Astrocyte of the hippocampus (primary cell): ENCODE results near the gene LINC00305.

ENCODE experiments used
- DNase-seq: peaks from one replicate; pipeline ENCODE4 v3.0.0; 2011; ENCODE audit warnings: low read depth, low spot score

LINC00305 gene

DNA sequence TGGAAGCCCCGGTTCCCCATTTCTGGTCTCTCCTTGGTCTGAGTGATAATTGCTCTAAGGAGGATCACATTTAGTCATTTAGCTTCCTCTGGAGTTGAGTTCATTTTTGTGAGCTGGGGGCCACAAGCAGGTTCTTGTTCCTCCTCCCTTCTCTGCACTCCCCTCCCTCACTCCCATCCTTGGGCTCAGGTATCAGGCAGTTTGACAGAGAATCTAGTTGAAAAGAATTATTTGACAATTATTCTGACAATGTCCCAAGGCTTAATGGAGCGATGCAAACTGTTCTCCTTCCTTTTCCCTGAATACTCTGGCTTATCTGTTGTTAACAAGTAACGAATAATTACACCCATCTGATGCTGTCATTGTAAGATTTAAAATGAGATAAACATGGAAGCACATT is 117.5 kb downstream of the LINC00305 start:
- DNase-seq, result no peak
